SHP77 treated with DMSO at 0.1 percent for 48 hours (cell line): ENCODE data around the gene PYGL.

ENCODE experiments used
- DNase-seq: peaks from one replicate; lab custom pipeline; 2025; lab: John Stamatoyannopoulos, UW

PYGL gene

GRCh38 chr14:50871914-50872732 lies 72.2 kb downstream of the PYGL start, which contains the start of gene ABHD12B:
TSS of gene ABHD12B (plus strand) at chr14:50872053. CDS start at chr14:50872175, 122 bp downstream.
- no peak for DNase-seq

GRCh38 chr14:50871228-50871627 lies 73.1 kb downstream of the PYGL start:
- no peak for DNase-seq

- no peak for DNase-seq
Measured at GRCh38 chr14:50865391-50866076, 78.7 kb downstream of the PYGL start.

GRCh38 chr14:50864946-50865345 lies 79.3 kb downstream of the PYGL start:
- no peak for DNase-seq

- no peak for DNase-seq
Measured at GRCh38 chr14:50864237-50864636, 80.0 kb downstream of the PYGL start.

GRCh38 chr14:50862036-50862570 lies 82.2 kb downstream of the PYGL start:
- DNase-seq: no peak

- peak; percentile 35 for DNase-seq
Measured at GRCh38 chr14:50860478-50861086, 83.7 kb downstream of the PYGL start.

- DNase-seq: no peak
Measured at GRCh38 chr14:50859296-50859624, 85.0 kb downstream of the PYGL start.

GRCh38 chr14:50856660-50857059 lies 87.6 kb downstream of the PYGL start:
- DNase-seq: no peak

GRCh38 chr14:50855558-50855957 lies 88.7 kb downstream of the PYGL start:
- no peak for DNase-seq
